HFFc6 (cell line): ENCODE data around the gene ZSCAN29. TPM values are rescaled to one million over a fixed set of nuclear protein-coding genes. Genes with fewer than 3 reads are reported as not detected.

Experiments
- DNase-seq: peaks from one replicate; pipeline ENCODE4 v3.0.0-alpha.2; 2018
- H3K27ac Mint-ChIP-seq: 2 replicates; pipeline ENCODE4 v1.8.0; 2020; ENCODE audit warnings: mild to moderate bottlenecking, mixed read lengths
- H3K27me3 Mint-ChIP-seq: 2 replicates; pipeline ENCODE4 v1.8.0; 2021; ENCODE audit warnings: mild to moderate bottlenecking, moderate library complexity, mixed read lengths; ENCODE audit not compliant: insufficient read depth
- H3K36me3 Mint-ChIP-seq: 2 replicates; pipeline ENCODE4 v1.8.0; 2021; ENCODE audit warnings: low read depth, mixed read lengths
- H3K4me1 Mint-ChIP-seq: 2 replicates; pipeline ENCODE4 v1.8.0; 2020; ENCODE audit warnings: low read depth, mixed read lengths
- H3K4me3 Mint-ChIP-seq: 2 replicates; pipeline ENCODE4 v1.8.0; 2020; ENCODE audit warnings: mild to moderate bottlenecking, moderate library complexity, mixed read lengths
- H3K9me3 Mint-ChIP-seq: 2 replicates; pipeline ENCODE4 v1.8.0; 2020; ENCODE audit warnings: mild to moderate bottlenecking, mixed read lengths
- total RNA-seq, 6 experiments: library from RNA; stranded (reverse); fragmentation: NEBNext Ultra II Directional; extraction: Animal tissue kit (Norgen Biotek cat#: 25700); gene quantifications; 2 replicates in 1 of 6; 3 replicates in 5 of 6; pipeline ENCODE4 v1.2.3, GENCODE V29; 2021
- TF ChIP-seq, protein P1 (sequence below): fragments of 200-600 bp; sonication (generic); IDR thresholded peaks from 2 replicates; pipeline ENCODE4 v1.5.0; 2021; ENCODE audit warnings: antibody characterized with exemption, mild to moderate bottlenecking

Gene ZSCAN29
- total RNA-seq, 6 experiments from 2014 or later, result 12.7 to 16.7 (median 14.7) TPM

DNA sequence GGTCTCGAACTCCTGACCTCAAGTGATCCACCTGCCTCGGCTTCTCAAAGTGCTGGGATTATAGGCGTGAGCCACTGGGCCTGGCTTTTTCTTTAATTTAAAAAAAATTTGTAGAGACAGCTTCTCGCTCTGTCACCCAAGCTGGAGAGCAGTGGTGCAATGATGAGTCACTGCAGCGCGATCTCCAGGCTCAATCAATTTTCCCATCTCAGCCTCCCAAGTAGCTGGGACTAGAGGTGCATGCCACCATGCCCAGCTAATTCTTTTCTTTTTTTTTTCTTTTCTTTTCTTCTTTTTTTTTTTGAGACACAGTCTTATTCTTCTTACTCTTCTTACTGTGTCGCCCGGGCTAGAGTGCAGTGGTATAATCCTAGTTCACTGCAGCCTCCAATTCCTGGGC lies 19.9 kb upstream of the ZSCAN29 start:
- Mint-ChIP-seq H3K9me3 (no peaks in the 10 kb centered on the region), H3K4me3 (no peak overlapping the region), H3K36me3 (peaks cover 23% of the 10 kb centered on the region), H3K4me1 (no peaks in the 10 kb centered on the region; the same call in 1 of the 2 replicates), H3K27ac (no peak overlapping the region), H3K27me3 (no peaks in the 10 kb centered on the region; the same call in 1 of the 2 replicates)
- TF ChIP-seq, protein P1, sequence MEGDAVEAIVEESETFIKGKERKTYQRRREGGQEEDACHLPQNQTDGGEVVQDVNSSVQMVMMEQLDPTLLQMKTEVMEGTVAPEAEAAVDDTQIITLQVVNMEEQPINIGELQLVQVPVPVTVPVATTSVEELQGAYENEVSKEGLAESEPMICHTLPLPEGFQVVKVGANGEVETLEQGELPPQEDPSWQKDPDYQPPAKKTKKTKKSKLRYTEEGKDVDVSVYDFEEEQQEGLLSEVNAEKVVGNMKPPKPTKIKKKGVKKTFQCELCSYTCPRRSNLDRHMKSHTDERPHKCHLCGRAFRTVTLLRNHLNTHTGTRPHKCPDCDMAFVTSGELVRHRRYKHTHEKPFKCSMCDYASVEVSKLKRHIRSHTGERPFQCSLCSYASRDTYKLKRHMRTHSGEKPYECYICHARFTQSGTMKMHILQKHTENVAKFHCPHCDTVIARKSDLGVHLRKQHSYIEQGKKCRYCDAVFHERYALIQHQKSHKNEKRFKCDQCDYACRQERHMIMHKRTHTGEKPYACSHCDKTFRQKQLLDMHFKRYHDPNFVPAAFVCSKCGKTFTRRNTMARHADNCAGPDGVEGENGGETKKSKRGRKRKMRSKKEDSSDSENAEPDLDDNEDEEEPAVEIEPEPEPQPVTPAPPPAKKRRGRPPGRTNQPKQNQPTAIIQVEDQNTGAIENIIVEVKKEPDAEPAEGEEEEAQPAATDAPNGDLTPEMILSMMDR, result no peak
- no peak for DNase-seq

GRCh38 chr15:43383070-43383469 lies 12.2 kb upstream of the ZSCAN29 start:
- H3K27me3 Mint-ChIP-seq, result no peaks in the 10 kb centered on the region
- DNase-seq, result peak; percentile 39
- H3K36me3 Mint-ChIP-seq, result peaks cover 35% of the 10 kb centered on the region
- H3K9me3 Mint-ChIP-seq, result no peaks in the 10 kb centered on the region
- H3K4me1 Mint-ChIP-seq, result peaks cover 13% of the 10 kb centered on the region
- H3K27ac Mint-ChIP-seq, result peak overlapping the region; percentile 67
- no peak overlapping the region for H3K4me3 Mint-ChIP-seq
- TF ChIP-seq, protein P1, result no peak

DNA sequence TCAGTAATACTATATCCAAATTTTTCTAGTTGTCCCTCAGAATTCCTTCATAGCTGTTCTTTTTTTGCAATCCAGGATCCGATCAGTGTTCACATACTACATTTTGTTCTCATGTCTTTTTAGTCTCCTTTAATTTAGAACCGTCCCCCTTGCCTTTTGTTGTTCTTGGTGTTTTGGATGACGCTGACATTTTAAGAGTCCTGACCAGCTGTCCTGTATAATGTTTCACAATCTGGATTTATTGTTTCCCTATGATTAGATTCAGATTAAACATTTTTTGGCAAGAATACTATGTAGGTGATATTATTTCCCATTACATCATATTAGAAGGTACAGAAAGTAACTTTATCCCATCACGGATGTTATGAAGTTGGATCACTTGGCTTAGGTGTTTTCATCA lies 11.5 kb upstream of the ZSCAN29 start:
- Mint-ChIP-seq H3K27ac (no peak overlapping the region), H3K27me3 (no peaks in the 10 kb centered on the region), H3K4me3 (no peak overlapping the region), H3K9me3 (no peaks in the 10 kb centered on the region), H3K4me1 (peaks cover 13% of the 10 kb centered on the region), H3K36me3 (peaks cover 42% of the 10 kb centered on the region)
- TF ChIP-seq, protein P1, result no peak
- no peak for DNase-seq

- Mint-ChIP-seq H3K4me1 (peaks cover 12% of the 10 kb centered on the region), H3K27me3 (no peaks in the 10 kb centered on the region), H3K27ac (no peak overlapping the region), H3K36me3 (peaks cover 21% of the 10 kb centered on the region), H3K4me3 (no peak overlapping the region), H3K9me3 (no peaks in the 10 kb centered on the region)
- TF ChIP-seq, protein P1, result no peak
- DNase-seq, result no peak
Observed at GRCh38 chr15:43378601-43379000, 7.8 kb upstream of the ZSCAN29 start.

DNA sequence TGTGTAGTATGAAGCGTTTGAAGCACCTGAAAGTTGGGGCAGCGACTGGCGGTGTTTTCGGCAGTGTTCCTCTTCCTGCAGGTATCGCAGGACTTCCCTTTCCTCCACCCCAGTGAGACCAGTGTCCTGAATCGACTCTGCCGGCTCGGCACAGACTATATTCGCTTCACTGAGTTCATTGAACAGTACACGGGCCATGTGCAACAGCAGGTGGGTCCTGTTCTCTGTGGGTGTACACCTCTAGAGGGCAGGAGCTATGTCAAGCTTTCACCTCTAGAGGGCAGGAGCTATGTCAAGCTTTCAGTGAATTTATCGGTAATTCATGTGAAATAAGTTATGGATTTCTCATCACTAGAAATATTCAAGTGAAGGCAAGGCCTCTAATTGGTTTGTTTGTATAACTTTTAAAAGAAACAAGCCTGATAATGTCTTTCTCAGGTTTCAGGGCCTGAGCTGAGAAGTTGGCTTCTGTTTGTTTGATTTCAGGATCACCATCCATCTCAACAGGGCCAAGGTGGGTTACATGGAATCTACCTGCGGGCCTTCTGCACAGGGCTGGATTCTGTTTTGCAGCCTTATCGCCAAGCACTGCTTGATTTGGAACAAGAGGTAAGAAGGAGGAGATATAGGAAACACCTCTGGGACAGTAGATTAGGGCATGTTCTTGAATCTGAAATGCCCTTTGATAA lies 5.3 kb upstream of the ZSCAN29 start:
- TF ChIP-seq, protein P1, result peak; percentile 88
- Mint-ChIP-seq H3K4me3 (no peak overlapping the region), H3K4me1 (peaks cover 15% of the 10 kb centered on the region), H3K27me3 (no peaks in the 10 kb centered on the region), H3K36me3 (peaks cover 15% of the 10 kb centered on the region), H3K27ac (no peak overlapping the region), H3K9me3 (no peaks in the 10 kb centered on the region)
- DNase-seq, result peak; percentile 39
